Muscle of leg (tissue), 11 donors: Measurements from ENCODE around the gene IMMP2L. TPM values are rescaled to one million over a fixed set of nuclear protein-coding genes. Genes with fewer than 3 reads are reported as not detected.
"Not testable (repeated sequence)": the region's sequence is repeated elsewhere in the genome, so short reads cannot be mapped to it uniquely, and the experiment has no call there.

Experiments used
- DNase-seq: peaks from one replicate; pipeline ENCODE4 v3.0.0; 2013
- H3K27ac ChIP-seq: one replicate; pipeline ENCODE4 v1.5.1; 2013; ENCODE audit warnings: mild to moderate bottlenecking, low read length, control low read depth
- H3K27me3 ChIP-seq: one replicate; pipeline ENCODE4 v1.6.1; 2013; ENCODE audit warnings: low read length; ENCODE audit not compliant: control insufficient read depth, insufficient read depth
- H3K36me3 ChIP-seq: one replicate; pipeline ENCODE4 v1.6.1; 2013; ENCODE audit warnings: low read length; ENCODE audit not compliant: control insufficient read depth, insufficient read depth
- H3K4me1 ChIP-seq: one replicate; pipeline ENCODE4 v1.6.1; 2013; ENCODE audit warnings: low read length; ENCODE audit not compliant: control insufficient read depth, insufficient read depth
- H3K4me3 ChIP-seq: one replicate; pipeline ENCODE4 v1.5.1; 2013; ENCODE audit warnings: low read length, control low read depth
- H3K9me3 ChIP-seq: replicated peaks from 2 replicates; pipeline ENCODE4 v1.6.1; 2013; ENCODE audit warnings: low read depth, low read length; ENCODE audit not compliant: control insufficient read depth
- WGBS: methylation state at CpG from one replicate; pipeline ENCODE4 v1.1.5; 2013; ENCODE audit warnings: missing lambda C conversion rate; ENCODE audit not compliant: insufficient coverage; 5-methylcytosine and 5-hydroxymethylcytosine counted together
- polyA plus RNA-seq, 8 donors: library from polyadenylated mRNA; unstranded; fragments of 120-200 nt; gene quantifications; one replicate each; pipeline versions ENCODE4 v1.2.1 to v1.2.3, GENCODE V29; 2013; ENCODE audit warnings: inconsistent platforms in 1 of 8, low replicate concordance in 1 of 8; ENCODE audit not compliant: insufficient read length in 8 of 8, insufficient read depth in 1 of 8
- total RNA-seq: library from RNA; stranded (reverse); fragments of 120-200 nt; gene quantifications from one replicate; pipeline ENCODE4 v1.2.4, GENCODE V29; 2013

IMMP2L gene
- total and polyA plus RNA-seq, 9 donors, result 15.0 to 20.4 (median 17.1) TPM

GRCh38 chr7:111470998-111471397, 91.3 kb downstream of the IMMP2L start:
- H3K4me1 ChIP-seq, result no peaks in the 10 kb centered on the region
- H3K4me3 ChIP-seq, result no peak overlapping the region
- DNase-seq, result peak; percentile 83
- no peaks in the 10 kb centered on the region for H3K36me3 ChIP-seq
- no peaks in the 10 kb centered on the region for H3K27me3 ChIP-seq
- H3K9me3 ChIP-seq, result peaks cover 2% of the 10 kb centered on the region
- WGBS, result no CpG with 5 or more reads among the region's 2 CpGs
- peak overlapping the region; percentile 29 for H3K27ac ChIP-seq

GRCh38 chr7:111469894-111470293, 92.4 kb downstream of the IMMP2L start:
- H3K4me3 ChIP-seq, H3K36me3 ChIP-seq, H3K27ac ChIP-seq, H3K27me3 ChIP-seq, H3K4me1 ChIP-seq, DNase-seq, H3K9me3 ChIP-seq: not testable (repeated sequence)
- no CpG with 5 or more reads among the region's 1 CpG for WGBS

GRCh38 chr7:111465774-111466173, 96.5 kb downstream of the IMMP2L start:
- not testable (repeated sequence) for H3K27me3 ChIP-seq, H3K36me3 ChIP-seq, H3K9me3 ChIP-seq, DNase-seq, H3K27ac ChIP-seq, H3K4me3 ChIP-seq, H3K4me1 ChIP-seq
- WGBS, result no CpG with 5 or more reads among the region's 3 CpGs

- H3K4me3 ChIP-seq, result no peak overlapping the region
- no peaks in the 10 kb centered on the region for H3K27me3 ChIP-seq
- DNase-seq, result no peak
- no peaks in the 10 kb centered on the region for H3K36me3 ChIP-seq
- no peak overlapping the region for H3K27ac ChIP-seq
- H3K9me3 ChIP-seq, result no peaks in the 10 kb centered on the region
- no peaks in the 10 kb centered on the region for H3K4me1 ChIP-seq
Measured at GRCh38 chr7:111460695-111461094, 101.6 kb downstream of the IMMP2L start.

GRCh38 chr7:111459757-111460280, 102.5 kb downstream of the IMMP2L start:
- H3K36me3 ChIP-seq, result no peaks in the 10 kb centered on the region
- no peak overlapping the region for H3K4me3 ChIP-seq
- H3K27me3 ChIP-seq, result no peaks in the 10 kb centered on the region
- WGBS, result no CpG with 5 or more reads among the region's 2 CpGs
- no peak overlapping the region for H3K27ac ChIP-seq
- peak; percentile 54 for DNase-seq
- H3K9me3 ChIP-seq, result no peaks in the 10 kb centered on the region
- no peaks in the 10 kb centered on the region for H3K4me1 ChIP-seq

DNA sequence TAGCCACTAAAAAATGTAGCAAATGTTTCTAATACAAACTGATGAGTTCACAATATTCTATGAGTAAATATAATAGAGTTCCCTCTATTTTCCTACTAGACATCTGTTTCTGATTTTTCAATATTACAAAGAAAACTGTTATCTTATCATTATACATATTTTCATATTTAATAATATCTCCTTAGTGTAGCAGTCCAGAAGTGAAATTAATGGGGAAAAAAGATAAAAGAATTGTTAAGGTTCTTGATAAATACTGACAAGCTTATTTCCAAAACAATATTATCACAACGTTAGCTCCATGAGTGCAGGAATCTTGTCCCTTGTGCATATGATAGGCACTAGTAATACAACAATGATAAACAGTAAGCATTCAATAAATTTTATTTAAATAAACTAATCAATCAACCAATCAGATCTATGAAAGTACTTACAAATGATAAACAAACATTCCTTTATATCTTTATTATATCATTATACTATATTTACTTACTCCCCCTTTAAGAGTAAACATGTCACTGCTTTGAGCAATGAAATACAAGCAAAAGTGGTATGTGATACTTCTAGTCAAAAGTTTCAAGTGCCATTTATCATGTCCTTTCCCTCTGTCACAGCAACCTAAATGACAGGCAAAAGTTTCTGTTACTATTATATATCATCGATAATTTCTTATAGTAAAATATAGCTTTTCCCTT, 103.1 kb downstream of the IMMP2L start:
- Histone ChIP-seq H3K4me1 (no peaks in the 10 kb centered on the region), H3K27ac (no peak overlapping the region), H3K9me3 (no peaks in the 10 kb centered on the region), H3K4me3 (no peak overlapping the region), H3K27me3 (no peaks in the 10 kb centered on the region), H3K36me3 (no peaks in the 10 kb centered on the region)
- no peak for DNase-seq
- no CpG with 5 or more reads among the region's 2 CpGs for WGBS

- WGBS, result no CpG with 5 or more reads among the region's 2 CpGs
- not testable (repeated sequence) for H3K27ac ChIP-seq, H3K4me1 ChIP-seq, H3K27me3 ChIP-seq, H3K36me3 ChIP-seq, H3K4me3 ChIP-seq, H3K9me3 ChIP-seq, DNase-seq
Measured at GRCh38 chr7:111450705-111451104, 111.6 kb downstream of the IMMP2L start.

- H3K4me1 ChIP-seq, result not testable (repeated sequence)
Measured at GRCh38 chr7:111447502-111447901, 114.8 kb downstream of the IMMP2L start.

GRCh38 chr7:111439977-111440376, 122.3 kb downstream of the IMMP2L start:
- no peak overlapping the region for H3K4me3 ChIP-seq
- no peaks in the 10 kb centered on the region for H3K36me3 ChIP-seq
- 95% methylated on average over 2 of the region's 3 CpGs for WGBS
- H3K4me1 ChIP-seq, result no peaks in the 10 kb centered on the region
- no peaks in the 10 kb centered on the region for H3K9me3 ChIP-seq
- no peaks in the 10 kb centered on the region for H3K27me3 ChIP-seq
- H3K27ac ChIP-seq, result no peak overlapping the region
- no peak for DNase-seq

More at GRCh38 chr7:111447502-111447901, 114.8 kb downstream of the IMMP2L start:
- not testable (repeated sequence) for H3K4me3 ChIP-seq, H3K9me3 ChIP-seq, DNase-seq, H3K36me3 ChIP-seq, H3K27me3 ChIP-seq, H3K27ac ChIP-seq
- WGBS, result no CpG with 5 or more reads among the region's 6 CpGs

DNA sequence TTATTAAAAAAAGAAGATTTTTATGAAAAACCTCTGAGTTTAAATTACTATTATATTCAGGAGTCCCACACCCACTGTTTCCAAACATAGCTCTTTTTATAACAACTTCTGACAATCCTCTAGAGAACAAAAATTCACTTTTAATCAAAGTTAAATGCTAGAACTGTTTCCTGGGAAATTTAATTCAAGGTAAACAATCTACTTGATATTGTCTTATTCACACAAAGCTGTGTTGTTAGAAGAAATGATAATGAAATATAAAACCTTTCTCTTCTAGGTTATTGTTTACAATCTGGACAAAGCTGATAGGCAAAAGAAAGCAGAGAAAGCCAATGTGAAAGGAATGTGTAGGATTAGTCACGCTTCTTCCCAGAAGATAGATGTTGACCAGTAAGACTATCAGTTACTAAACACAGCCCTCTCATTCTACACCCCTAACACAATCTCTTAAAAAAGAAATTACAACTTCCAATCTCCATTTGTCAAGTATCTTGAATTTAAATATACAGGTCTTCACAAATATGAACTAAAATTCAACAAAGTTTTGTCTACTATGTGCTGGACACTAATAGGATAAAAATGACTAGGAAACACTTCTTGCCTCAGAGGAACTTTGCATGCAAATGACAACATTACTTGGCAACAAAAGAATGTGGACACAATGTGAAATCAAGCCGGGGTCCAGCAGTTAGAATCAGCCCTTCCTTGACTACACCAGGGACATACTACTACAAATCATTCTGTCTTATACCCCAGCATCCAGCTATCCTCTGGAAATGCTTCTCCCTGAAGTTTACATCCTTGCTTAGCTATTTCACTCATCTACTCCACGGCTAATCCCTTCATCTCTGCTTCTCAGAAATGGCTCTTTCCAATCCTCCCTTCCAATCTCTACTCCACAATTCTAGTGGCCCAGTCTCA, 123.7 kb downstream of the IMMP2L start:
- H3K36me3 ChIP-seq, result no peaks in the 10 kb centered on the region
- DNase-seq, result peak; percentile 63
- H3K27me3 ChIP-seq, result no peaks in the 10 kb centered on the region
- H3K4me1 ChIP-seq, result no peaks in the 10 kb centered on the region
- H3K9me3 ChIP-seq, result peaks cover 3% of the 10 kb centered on the region
- no peak overlapping the region for H3K27ac ChIP-seq
- no peak overlapping the region for H3K4me3 ChIP-seq
- 36% methylated on average over 2 of the region's 3 CpGs for WGBS
